HCEC 1CT (cell line): ENCODE measurements around the gene VARS1.

Source experiments
- DNase-seq: peaks from one replicate; pipeline ENCODE4 v3.0.0-alpha.2; 2017

VARS1 gene

DNA sequence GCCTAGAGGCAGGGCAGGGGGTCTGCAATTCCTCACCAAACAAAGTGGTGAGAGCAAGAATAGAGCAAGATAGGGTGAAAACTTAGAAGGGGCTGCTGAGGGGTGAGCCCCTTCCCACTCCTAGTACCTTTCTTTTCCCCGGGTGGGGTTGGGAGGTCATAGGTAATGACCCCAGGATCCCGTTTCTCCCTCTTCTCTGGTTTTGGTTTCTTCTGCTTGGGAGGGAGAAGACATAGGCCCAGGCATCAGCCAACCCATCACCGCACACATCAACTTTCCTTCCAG is 3.5 kb downstream of the VARS1 start:
- DNase-seq = no peak

DNA sequence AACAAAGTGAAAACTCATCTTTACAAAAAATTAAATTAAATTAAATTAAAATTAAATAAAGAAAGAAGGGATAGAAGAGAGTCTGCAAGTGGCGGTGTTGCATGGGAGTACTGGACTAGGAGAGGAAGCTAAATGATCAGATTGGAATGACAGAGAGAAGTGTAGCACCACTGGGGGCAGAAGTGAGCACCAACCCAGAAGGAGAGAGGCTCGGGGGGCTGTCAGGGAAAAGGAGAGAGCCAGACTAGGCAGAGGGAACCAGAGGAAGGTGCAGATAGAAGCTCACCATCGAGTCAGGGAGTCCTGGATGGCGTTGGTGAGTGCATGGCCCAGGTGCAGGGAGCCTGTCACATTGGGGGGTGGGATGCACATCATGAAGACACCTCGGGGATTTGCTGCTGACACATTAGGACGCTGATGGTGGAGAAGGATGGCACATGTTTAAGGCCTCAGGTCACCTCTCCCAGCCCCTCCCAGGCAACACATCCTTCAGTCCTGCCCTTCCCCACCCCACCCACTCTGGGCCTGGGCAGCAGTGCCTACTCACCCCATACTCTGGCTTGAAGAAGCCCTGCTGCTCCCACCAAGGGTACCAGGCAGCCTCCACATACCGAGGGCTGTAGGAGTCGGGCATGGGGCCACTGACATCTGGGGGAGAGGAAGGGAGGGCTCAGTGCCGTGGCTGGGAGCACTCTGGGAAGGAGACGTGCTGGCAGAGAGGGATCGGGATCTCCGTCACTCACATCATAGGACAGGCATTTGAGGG is 4.0 kb downstream of the VARS1 start:
- peak; percentile 66 for DNase-seq

DNA sequence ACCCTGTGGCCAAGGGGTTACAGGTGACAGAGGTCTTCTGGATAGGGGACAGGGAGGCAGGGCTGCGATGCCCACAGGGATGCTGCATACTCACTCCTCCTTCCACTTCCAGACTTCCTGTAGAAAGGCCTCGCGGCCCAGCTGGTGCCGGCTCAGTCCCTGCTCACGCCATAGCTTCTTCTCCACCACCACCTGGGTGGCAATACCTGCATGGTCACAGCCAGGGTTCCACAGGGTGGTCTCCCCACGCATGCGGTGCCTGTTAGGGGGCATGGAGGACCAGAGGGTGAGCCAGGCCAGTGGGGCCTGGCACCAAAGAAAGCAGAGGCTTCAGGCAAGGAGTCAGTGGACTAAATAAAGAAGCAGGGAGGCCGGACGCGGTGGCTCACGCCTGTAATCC is 10.1 kb downstream of the VARS1 start:
- DNase-seq = no peak

DNA sequence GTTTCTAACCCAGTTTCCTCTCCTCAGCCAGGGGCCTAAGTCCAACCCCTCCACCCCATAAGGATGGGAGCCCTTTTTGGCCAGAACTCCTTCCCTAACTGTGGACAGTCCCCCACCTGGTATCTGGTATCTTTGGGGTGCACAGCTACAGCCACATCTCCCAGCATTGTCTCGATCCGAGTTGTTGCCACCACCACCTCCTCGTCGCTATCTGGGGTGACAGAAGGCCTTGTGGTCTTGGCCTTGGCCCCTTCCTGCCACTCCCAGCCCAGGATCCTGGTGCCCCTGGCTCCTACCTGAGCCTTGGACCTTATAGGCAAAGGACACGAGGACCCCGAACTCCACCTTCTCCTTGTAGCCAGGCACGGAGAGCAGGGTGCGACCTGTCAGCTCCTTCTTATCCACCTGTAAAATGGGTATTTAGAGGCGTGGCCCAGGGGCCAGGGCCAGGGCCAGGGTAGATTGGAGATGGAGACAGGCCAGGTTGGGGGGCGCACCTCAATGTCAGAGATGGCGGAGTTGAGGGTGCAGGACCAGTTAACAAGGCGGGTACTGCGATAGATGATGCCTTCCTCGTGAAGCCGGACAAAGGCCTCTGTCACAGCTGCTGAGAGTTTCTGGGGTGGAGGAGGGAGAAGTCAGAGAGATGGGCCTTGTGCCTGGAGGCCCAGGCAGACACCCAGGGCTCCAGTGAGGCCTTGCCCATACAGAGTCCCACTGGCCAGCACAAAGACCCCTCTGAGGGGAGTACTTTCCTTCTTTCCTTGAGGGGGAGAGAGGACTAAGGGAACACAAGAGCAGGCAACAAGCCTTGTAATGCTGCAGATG is 11.2 kb downstream of the VARS1 start:
- DNase-seq = no peak

DNA sequence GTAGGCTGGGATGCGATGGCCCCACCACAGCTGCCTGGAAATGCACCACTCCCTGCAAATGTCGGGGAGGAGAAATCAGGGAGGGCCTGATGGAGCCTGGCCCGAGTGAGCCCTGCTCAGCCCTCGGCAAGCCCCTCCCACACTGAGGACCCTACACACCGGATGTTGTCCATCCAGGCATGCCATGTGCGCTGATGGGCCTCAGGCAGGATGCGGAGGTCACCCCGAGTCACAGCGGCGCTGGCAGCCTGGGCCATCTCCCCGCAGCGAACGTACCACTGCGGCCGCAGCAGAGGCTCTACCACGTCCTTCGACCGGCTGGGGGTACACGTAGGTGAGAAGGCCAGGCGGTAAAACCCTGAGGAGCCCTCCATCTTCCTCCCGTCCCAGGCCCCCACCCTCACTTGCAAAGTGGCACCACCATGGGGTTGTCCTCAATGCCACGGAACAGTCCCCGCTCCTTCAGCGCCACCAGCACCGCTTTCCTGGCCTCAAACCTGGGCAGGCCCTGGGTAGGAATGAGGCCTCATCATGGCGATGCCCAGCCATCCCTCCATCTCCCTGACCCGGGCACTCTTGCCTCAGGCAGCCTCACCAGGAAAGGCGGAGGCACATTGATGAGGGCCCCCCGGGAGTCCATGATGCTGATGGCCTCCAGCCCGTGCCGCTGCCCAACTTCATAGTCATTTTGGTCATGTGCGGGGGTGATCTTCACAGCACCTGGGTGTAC is 13.3 kb downstream of the VARS1 start:
- DNase-seq = no peak

DNA sequence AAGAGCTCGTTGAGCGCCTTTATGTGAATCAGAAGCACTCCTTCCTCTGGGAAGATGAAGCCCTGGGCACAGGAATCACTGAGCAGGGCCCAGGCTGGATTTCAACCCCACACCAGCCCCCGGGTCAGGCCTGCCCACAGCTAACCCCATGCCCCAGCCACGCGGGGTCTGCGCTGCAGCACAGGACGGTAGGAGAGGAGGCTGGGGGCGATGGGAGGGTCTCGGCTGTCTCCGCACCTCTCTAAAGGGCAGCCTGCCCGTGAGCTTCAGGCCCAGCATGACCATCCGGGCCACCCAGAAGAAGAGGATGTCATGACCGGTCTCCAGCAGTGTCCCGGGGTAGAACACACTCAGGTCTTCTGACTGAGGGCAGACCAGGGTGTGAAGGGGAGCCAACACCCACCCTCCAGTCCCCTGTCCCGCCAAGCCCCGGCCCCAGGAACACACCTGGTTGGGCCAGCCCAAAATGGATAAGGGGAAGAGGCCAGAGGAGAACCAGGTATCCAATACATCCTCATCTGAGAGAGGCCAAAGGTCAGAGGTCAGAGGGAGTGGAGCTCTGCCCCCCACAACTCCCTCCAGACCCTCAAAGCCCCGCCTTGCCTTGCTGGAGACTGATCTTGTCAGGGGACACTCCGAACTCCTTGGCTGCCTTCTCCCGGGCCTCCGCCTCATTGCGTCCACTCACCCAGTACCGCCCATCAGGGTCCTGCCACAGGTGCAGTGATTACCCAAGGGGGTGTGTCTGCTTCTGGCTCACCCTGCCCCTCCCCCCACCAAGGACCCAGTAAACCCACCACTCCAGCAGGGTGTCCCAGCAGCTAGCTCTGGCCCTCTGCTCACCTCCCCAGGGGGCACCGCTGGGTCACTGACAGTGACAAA is 14.1 kb downstream of the VARS1 start:
- DNase-seq = no peak

DNA sequence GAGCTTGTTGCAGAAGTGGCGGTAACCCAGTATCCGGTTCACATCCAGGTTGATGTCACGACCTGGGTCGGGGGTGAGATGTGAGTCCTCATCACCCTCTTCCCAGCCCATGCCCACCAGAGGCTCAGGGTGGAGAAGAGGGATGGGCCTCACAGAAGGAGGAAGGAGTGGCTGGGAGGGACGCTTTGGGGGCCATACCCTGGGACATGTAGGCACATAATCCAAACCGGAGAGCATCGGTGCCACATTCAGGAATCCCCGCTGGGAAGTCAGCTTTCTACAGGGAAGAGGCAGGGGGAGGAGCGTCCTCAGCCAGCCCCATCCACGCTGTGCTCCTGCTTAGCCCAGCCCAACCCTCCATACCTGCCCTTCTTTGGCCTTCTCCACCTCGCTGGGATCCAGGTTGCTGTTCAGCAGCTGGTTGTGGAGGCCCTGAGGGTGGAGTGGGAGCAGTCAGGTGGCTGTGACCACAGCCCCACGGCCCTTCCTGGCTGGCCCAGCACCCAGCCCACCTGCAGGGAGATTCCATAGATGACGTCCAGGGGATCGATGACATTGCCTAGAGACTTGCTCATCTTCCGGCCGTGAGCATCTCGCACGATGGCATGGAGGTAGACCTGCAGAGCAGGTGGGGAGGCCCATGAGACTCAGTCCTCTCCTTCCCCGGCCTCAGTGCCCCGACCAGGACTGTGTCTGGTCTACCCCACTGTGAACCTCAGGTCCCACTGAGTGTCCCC is 14.9 kb downstream of the VARS1 start:
- no peak for DNase-seq

DNA sequence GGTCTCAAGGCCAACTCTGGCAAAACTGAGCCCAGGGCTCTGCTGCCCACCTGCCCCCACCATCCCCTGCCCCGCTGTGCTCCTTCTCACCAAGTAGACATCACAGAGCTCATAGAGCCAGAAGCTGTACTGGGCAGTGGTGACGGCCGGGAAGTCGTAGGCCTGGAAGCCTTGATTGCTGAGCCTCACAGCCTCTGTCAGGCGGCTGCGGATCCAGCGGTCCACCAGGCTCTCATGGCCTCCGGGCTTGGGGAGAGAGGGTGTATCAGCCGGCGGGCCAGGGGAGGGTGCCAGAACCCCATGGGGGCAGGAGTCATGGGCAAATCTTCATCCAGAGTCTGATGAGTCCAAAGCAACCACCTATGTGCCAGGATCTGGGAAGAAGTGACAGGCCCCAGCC is 15.6 kb downstream of the VARS1 start:
- no peak for DNase-seq

DNA sequence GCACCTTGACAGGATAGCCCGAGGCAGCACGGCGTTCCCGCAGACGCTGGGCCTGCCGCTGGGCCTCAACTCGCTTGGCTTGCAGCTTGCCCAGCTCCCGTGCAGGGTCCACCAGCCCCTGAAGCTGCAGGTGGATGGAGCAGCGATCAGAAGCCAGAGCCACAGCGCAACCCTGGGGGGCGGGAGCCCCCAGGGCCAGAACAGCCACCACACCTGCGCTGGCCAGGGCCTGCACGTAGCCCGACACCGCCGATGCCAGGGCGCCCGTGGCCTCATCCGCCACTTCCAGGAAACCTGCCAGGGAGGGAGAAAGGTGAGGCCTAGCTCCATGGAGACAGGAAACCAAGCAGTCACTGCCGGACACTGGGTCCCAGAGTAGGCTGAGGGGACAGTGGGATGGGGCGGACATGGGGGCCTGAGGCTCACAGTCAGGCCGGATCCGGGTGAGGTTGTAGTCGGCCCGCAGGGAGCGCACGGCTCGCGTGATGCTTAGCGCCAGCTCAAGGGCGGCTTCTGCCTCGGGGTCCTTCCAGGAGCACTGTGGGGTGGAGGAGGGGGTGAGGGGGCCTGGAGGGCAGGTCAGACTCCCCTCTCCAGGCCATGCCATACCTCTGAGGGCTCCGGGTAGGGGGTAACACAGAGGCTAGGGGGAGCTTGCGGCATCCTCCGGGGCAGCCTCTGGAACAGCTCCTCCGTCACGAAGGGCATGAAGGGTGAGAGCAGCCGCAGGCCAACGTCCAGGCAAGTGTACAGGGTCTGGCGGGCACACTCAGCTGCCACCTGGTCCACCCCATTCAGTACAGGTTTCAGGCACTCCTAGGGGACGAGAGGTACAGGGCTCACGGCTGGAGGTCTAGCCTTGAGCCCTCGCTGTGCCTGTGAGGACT is 16.3 kb downstream of the VARS1 start:
- no peak for DNase-seq

DNA sequence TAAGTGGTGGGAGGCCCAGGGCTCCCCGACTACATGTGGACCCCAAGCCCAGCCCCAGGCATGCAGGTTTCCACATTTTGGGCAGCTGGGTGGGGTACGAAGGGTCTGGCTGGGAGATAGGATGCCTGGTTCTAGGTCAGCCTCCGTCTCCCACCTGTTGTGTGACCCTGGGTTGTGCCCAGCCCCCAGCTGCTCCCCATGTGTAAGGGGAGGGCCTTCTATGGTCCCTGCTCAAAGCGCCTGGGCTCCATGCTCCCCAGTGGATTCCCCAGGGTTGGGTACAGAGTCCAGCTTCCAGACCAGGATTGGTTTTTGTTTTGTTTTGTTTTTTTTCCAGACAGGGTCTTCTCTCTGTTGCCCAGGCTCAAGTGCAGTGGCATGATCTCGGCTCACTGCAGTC is 17.4 kb downstream of the VARS1 start:
- DNase-seq = no peak

DNA sequence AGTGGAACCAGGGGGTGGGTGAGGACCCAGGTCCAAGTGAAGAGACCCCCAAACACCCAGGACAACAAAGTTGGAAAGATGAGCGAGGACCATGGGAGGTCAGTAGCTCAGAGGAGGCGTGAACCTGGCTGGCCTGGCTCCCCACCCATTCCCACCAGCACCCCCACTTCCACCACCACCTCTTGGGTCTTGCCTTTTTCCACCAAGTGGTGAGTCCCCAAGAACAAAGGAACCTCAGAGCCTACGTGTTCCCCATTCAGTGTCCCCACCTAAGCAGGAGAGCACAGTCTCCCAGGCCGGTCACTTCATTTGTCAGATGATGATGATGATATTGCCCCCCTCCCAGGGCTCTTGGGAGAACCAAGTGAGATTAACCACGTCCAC is 17.9 kb downstream of the VARS1 start:
- no peak for DNase-seq

DNA sequence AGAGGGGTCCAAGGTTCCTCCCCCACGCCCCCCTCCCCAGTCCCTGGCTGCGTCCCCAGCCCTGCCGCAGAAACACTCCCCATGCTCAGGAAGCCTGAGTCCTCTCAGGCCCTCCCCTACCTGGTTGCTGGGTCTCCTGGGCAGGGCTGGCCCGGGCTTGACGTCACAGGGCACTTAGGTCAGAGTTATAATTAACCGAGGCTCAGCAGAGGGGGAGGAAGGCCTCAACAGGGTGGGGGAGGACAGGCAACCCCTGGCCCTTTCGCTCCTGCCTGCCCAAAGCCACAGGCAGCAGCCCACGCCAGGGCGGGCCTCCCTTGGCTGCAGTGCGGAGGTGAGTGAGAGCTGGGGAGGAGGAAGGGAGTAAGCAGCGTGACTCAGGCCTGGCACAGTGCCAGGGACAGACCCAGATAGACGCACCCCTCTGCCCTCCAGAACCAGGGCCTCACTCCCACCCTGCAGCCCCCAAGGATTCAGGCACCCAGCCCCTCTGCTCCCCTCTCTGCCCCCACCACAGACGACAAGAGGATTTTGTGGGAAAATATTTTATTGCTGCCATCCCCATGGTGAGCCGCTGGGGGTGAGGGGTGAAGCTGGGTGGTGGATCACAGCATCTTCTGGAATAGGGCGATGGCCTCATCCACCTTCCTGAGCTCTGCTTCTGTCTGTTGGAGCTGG is 18.4 kb downstream of the VARS1 start, which contains the start of gene VWA7:
Gene VWA7 (minus strand): TSS at position 340 of the 678 bp plus-strand sequence. CDS start 549 bp downstream, outside the sequence.
- peak; percentile 54 for DNase-seq

DNA sequence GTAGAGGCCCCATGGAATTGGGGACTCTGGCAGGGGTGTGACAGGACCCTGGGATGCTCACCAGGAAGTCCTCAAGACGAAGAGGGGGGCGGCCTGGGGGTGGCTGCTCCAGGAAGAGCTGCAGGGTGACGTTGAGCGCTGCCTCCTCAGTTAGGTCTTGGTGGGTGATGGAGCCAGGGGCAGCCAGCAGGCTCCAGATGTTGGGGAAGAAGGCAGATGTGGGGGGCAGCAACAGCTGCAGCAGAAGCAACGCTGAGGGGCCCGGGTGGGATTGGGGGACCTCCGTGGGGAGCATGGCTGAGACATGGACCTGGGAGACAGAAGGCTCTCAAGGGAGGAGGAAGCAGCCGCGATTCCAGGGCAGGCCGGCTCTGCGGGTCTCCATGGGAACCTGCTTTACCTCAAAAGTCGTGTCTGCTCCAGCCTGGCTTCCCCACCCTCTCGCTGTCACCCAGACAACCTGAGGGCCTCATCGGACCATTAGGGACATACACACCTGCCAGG is 19.0 kb downstream of the VARS1 start:
- DNase-seq = no peak

DNA sequence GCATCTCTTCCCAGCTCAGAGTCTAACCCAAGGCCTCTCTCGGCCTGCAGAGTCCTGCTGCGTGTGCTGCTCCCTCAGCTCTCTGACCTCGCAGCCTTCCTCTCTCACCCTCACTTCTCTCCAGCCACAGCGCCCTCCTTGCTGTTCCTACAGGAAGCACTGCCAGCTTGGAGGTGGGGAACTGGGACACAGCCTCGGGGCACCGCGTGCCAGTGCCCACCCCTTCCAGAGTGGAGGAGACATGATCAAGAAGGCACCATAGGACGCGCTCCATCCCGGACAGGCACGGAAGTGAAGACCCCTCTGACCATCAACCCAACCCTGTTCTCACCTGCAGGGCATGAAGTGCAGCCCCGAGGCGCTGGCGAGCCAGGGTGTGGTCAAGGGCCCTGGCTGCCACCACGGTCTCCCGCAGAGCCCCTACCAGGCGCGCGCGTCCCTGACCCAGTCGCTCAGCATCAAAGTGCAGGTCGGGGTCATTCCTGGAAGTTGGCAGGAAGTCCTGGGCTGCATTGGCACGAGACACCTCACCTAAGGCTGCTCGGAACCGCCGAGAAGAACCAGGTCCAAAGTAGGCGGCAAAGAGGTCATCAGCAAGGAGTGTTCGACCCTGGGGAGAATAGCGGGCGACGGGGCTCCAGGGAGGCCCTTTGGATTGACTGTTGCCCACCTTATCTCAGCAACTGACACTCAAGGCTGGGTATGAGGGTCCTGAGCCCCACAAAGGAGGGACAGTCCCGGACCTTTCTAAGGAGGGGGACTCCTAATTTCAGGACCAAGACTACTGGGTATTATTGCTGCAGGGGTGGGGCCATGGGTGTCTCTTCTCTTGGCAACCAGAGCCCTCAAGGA is 19.7 kb downstream of the VARS1 start:
- DNase-seq = no peak

DNA sequence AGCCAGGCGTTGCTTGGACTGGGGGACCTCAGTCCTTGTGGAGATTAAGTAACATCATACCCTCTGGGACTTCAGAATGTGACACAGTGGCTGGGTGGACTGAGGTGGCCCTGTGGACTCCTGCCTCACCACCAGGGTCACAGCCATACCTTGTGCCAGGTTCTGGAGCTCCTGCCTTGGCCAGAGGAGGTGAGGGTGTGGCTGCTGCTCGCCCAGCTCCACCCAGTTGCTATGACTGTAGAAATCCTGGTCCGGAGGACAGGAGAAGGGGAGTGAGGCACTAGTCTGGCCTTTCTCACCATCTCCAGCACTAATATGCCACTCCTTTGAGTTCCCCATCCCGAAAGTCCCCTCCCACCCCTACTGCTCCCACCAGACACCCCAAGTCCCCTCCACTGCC is 20.4 kb downstream of the VARS1 start:
- no peak for DNase-seq

DNA sequence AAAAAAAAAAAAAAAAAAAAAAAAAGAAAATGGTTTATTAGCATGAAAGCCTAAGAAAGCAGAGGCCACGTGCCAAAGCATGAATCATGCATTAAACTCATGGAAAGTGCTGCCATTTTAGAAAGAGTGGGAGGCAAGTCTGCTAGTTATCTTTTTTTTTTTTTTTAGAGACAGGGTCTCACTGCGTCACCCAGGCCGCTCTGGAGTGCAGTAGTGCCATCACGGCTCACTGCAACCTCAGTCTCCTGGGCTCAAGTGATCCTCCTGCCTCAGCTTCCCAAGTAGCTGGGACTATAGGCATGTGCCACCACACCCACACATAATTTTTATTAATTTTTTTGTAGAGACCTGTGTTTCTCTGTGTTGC is 23.6 kb downstream of the VARS1 start:
- no peak for DNase-seq

DNA sequence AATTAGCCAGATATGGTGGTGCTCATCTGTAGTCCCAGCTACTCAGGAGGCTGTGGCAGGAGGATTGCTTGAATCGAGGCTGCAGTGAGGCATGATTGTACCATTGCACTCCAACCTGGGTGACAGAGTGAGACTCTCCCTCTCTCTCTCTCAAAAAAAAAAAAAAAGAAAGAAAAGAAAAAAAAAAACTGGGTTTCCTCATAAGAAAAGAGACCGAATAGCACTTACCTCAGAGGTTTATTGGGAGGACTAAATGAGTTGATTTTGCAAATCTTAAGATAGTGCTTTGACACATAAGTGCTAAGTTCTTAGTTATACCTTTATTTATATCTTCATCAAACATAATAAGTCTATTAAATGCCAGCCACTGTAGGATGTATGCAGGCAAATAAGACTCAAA is 24.7 kb downstream of the VARS1 start:
- DNase-seq = no peak

DNA sequence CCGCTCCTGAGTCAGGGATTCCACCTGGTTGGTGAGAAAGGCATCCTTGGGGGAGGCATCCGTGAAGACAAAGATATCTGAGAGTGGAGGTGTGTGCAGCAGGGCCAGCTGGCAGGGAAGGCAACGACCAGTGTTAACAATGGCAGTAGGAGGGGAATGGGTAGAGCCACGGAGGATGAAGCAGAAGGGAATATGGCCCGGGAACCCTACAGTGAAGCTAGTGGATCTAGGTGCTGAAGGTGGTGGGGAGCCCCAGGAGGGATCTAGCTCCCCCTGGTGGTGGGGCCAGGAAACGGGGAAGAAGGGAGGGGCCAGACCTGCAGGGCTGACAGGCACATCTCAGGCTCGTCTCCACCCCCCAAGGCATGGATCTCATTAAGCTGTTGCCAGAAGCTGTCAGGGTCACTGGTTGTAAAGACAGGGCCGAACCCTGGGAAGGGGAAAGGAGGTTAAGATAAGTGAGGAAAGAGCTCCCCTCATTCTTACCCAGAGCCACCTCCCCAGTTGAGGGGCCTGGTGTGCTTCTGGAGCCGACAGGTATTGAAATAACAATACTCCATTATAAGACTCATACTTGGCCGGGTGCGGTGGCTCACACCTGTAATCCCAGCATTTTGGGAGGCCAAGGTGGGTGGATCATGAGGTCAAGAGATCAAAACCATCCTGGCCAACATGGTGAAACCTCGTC is 25.7 kb downstream of the VARS1 start:
- peak; percentile 32 for DNase-seq
